Fibroblast of skin of right biceps (primary cell): ENCODE measurements around the gene CPNE7.
A peak's percentile ranks its signal among the peaks of the same experiment; 100 is the strongest.

Source experiments
- DNase-seq: peaks from one replicate; pipeline ENCODE4 v3.0.0-alpha.2; 2013

CPNE7 gene

GRCh38 chr16:89575247-89576152, at the start of gene CPNE7:
TSS of gene CPNE7 (plus strand) at chr16:89575758. CDS start at chr16:89575898, 140 bp downstream.
- peak; percentile 18 for DNase-seq

DNA sequence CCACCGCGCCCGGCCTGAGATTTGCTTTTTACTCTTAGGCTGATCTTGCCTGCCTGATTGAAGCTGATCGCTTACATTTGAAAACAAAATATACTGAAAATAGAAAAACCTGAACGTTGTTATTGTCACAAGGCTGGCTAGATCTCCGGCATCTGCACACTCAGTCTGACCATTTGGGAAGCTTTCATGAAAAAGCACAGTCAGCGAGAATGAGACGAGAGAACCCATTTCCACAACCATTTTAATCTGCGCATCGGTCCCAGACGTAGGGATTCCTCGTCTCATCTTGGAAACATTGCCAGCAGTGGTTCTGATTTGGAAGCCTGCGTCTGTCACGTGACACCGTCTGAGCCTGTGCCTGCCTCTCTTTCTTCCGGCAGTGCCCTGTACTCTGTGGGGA, 46.5 kb upstream of the CPNE7 start:
- no peak for DNase-seq

GRCh38 chr16:89530401-89531381, 44.9 kb upstream of the CPNE7 start:
- DNase-seq = no peak

DNA sequence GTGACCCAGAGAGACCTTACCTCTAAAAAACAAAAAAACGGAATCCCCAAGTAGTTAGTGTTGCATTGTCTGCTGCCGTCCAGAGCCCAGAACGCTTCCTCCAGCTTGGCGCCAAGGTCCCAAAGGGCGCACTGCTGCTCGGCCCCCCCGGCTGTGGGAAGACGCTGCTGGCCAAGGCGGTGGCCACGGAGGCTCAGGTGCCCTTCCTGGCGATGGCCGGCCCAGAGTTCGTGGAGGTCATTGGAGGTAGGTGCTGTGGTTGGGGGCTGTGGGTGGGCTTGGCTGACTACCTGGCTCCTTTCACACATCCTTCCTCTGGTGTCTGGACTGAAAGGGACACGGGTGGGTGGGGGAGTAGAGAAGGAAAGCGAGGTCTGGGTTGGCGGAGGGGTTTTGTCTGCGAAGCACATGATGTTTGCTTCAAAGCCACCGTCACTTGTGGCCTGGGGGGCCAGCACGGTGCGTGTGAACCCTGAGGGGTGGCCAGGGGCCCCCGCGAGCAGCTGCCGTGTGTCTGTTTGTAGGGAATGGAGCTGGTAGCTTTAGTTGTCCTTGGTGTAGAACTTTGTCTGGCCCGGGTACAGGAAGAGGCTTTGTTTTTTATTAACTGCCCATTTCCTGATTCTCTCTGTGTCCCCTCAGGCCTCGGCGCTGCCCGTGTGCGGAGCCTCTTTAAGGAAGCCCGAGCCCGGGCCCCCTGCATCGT, 43.6 kb upstream of the CPNE7 start:
- no peak for DNase-seq

DNA sequence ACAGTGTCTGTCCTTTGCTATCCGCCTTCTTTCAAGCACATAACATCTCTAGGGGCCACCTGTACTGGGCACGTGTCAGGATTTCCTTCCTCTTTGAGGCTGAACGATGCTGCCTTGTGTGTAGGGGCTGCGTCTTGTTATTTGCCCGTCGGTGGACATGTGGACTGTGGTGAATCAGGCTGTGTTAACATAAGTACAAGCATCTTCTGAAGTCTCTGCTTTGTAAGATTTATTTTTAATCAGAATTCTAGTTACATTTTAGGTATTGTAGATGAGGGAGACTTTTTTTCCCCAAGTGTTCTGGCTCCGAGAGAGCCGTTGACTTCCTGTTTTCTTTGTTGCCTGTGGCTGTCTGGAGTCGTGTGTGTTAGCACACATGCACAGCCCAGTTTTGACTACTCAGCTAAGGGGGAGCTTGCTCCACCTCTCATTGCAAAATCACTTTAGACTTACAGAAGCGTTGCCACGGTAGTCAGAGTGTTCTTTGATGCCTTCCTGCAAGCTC, 41.3 kb upstream of the CPNE7 start:
- DNase-seq = no peak

GRCh38 chr16:89536371-89536770, 39.2 kb upstream of the CPNE7 start:
- no peak for DNase-seq

DNA sequence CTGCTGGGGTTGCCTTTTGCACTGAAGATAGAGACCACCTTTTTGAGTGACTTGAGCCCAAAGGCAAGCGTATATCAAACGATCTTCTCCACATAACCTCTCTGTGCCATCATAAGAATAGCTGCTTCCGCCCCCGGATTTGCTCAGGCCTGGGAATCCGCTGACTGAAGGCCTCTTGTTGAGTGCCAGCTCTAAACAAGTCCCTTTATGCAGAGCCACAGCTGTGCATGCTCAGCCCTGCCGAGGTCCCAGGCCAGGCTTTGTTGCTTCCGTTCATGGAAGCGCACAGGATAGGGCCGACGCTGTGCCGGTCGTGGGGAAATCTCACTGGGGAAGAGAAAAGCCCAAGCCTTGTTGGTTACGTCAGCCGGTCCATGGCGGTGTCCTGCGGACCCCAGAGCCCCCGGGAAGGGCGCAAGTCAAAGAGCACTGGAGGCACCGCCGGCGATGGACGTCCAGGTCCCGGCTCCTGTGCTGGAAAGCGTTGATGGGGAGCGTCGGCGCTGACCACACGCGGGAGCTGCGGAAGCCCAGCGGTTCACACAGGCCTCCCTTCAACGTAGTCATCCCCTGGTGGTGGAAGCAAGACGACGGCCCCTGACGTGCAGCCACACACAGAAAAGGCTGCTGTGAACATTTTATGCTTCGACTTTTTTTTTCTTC, 38.5 kb upstream of the CPNE7 start:
- DNase-seq = no peak

- no peak for DNase-seq
Measured at GRCh38 chr16:89537549-89537925, 38.0 kb upstream of the CPNE7 start.

GRCh38 chr16:89538286-89538685, 37.3 kb upstream of the CPNE7 start:
- no peak for DNase-seq

- no peak for DNase-seq
Measured at GRCh38 chr16:89540557-89540956, 35.0 kb upstream of the CPNE7 start.

GRCh38 chr16:89541792-89542191, 33.8 kb upstream of the CPNE7 start:
- DNase-seq = no peak

- no peak for DNase-seq
Measured at GRCh38 chr16:89544113-89544512, 31.4 kb upstream of the CPNE7 start.

DNA sequence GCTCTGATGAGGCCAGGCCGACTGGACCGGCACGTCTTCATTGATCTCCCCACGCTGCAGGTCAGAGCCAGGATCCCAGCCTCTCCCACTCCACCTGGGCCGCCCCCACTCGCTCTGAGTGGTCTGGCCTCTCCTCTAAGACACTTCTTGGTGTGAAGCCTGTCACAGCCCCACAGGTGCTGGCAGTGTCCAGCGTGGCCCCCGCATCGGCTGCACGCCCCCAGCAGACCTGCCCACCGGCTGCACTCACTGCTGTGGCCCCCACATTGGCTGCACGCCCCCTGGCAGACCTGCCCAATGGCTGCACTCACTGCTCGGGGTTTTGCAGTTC, 30.9 kb upstream of the CPNE7 start:
- no peak for DNase-seq

- DNase-seq = no peak
Measured at GRCh38 chr16:89545044-89545830, 30.3 kb upstream of the CPNE7 start.

DNA sequence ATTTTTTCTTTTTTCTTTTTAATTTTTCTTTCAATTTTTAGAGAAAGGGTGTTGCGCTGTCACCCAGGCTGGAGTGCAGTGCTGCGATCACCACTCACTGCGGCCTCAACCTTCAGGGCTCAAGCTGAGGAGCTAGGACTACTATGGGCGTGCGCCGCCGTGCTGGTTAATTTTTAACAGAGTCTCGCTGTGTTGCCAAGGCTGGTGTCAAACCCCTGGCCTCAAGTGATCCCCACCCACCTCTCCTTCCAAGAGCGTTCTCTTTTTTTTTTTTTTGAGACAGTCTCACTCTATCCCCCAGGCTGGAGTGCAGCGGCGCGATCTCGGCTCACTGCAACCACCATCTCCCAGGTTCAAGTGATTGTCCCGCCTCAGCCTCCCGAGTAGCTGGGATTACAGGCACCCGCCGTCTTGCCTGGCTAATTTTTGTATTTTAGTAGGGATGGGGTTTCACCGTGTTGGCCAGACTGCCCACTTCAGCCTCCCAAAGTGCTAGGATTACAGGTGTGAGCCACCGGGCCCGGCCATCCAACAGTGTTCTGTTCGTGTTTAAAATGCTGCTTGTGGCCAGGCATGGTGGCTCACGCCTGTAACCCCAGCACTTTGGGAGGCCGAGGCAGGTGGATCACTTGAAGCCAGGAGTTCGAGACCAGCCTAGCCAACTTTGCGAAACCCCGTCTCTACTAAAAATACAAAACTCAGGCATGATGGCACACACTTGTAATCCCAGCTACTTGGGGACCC, 29.6 kb upstream of the CPNE7 start:
- DNase-seq = no peak

GRCh38 chr16:89546781-89547180, 28.8 kb upstream of the CPNE7 start:
- no peak for DNase-seq

DNA sequence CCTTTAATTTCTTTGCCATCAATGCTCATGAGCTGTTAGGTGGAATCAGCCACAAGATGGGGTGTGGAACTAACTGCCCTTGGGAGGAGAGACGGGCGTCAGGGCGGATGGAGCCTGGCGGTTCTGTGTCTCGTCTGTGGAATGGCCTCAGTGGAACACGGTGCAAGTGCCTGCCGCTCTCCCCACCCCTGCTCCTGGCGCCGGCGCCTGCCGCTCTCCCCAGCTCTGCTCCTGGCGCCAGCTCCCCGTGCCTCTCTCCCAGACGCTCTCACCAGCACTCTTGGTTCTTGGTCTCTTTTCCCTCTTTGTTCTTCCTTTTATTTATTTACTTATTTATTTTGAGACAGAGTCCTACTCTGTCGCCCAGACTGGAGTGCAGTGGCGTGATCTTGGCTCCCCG, 28.3 kb upstream of the CPNE7 start:
- DNase-seq = no peak

GRCh38 chr16:89547860-89548259, 27.7 kb upstream of the CPNE7 start:
- no peak for DNase-seq

DNA sequence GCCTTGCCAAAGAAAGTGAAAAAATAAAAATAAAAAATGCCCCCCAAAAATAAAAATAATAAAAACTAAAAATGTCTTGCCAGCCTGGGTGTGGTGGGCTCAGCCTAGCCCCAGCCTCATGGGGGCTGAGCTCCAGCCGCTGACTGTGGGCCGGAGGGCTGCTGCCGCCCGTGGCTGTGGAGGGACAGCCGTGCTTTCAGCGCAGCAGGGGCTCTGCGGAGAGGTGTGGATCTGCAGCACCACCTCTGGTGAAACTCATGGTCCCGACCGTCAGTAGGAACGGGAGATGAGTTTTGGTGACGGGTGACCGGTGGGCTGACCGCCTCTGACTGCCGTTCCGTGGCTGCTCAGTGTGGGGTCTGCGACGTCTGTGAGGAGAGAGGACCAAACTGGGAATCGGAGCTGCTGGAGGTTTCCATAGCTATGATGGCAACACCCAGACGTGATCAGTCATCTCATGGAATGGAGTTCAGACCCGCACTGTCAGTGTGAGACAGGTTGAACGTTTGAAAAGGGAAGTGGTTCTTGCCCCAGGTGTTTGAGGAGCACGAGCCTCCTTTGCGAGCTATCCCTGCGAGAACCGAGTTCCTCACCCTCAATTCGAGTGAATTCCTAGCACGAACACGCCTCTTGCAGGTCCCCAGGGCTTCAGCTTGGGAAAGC, 27.1 kb upstream of the CPNE7 start:
- no peak for DNase-seq

DNA sequence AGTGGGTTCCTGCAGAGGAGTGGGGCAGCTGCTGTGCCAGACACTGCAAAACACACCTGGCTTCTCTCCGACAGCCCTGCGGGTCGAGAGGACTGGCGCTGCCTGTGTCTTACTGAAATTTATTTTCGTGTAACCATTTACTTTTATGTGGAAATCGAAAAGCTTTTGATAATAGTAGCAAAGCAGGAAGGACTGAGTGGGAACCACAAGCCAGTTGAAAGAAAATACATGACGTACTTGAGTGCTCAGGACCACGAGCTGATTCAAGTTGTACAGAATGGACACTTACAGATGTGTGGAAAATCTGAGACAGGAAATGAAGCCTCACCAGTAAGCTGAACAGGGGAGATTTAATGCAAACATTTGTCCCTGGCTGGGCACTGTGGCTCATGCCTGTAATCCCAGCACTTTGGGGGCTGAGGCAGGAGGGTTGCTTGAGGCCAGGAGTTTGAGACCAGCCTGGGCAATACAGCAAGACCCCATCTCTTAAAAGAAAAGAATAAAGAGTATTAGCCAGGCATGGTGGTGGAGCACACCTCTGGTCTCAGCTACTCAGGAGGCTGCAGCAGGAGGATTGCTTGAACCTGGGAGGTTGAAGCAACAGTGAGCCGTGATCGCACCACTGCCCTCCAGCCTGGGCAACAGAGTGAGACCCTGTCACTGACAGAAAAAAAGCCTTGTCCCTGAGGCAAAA, 26.4 kb upstream of the CPNE7 start:
- DNase-seq = no peak
